BE2C (cell line): Measurements from ENCODE around the gene TBC1D23.
"Not testable (repeated sequence)": the region's sequence is repeated elsewhere in the genome, so short reads cannot be mapped to it uniquely, and the experiment has no call there.

Experiments used
- DNase-seq: peaks from one replicate; pipeline ENCODE4 v3.0.0-alpha.2; 2020
- H3K27me3 ChIP-seq: fragments of 250-450 bp; sonication (Bioruptor Pico); 2 replicates; pipeline ENCODE4 v1.5.1; 2020; ENCODE audit warnings: mild to moderate bottlenecking
- H3K36me3 ChIP-seq: fragments of 250-450 bp; sonication (Bioruptor Pico); 2 replicates; pipeline ENCODE4 v1.5.1; 2020; ENCODE audit warnings: mild to moderate bottlenecking
- H3K4me1 ChIP-seq: fragments of 250-450 bp; sonication (Bioruptor Pico); 2 replicates; pipeline ENCODE4 v1.5.1; 2020
- H3K4me3 ChIP-seq: 2 replicates; pipeline ENCODE4 v1.5.1; 2011; ENCODE audit warnings: low read depth, low read length
- H3K9me3 ChIP-seq: fragments of 250-450 bp; sonication (Bioruptor Pico); 2 replicates; pipeline ENCODE4 v1.5.1; 2020
- CTCF ChIP-seq: IDR thresholded peaks from 2 replicates; pipeline ENCODE4 v1.5.1; 2012; ENCODE audit warnings: mild to moderate bottlenecking, low read depth, low read length

The TBC1D23 gene

GRCh38 chr3:100338911-100339310 is 78.1 kb downstream of the TBC1D23 start:
- no peak for DNase-seq
- no peaks in the 10 kb centered on the region for H3K9me3 ChIP-seq
- no peaks in the 10 kb centered on the region; the same call in 1 of the 2 replicates for H3K4me1 ChIP-seq
- H3K4me3 ChIP-seq: no peak overlapping the region
- no peak for TF ChIP-seq CTCF
- peaks cover 17% of the 10 kb centered on the region; the same call in 1 of the 2 replicates for H3K36me3 ChIP-seq
- H3K27me3 ChIP-seq: no peaks in the 10 kb centered on the region

- no peaks in the 10 kb centered on the region for H3K27me3 ChIP-seq
- peaks cover 17% of the 10 kb centered on the region; the same call in 1 of the 2 replicates for H3K36me3 ChIP-seq
- no peaks in the 10 kb centered on the region; the same call in 1 of the 2 replicates for H3K4me1 ChIP-seq
Measured at GRCh38 chr3:100339786-100340185, 79.0 kb downstream of the TBC1D23 start.

GRCh38 chr3:100340527-100340926 is 79.7 kb downstream of the TBC1D23 start:
- no peak overlapping the region for H3K4me3 ChIP-seq
- H3K4me1 ChIP-seq: no peaks in the 10 kb centered on the region; the same call in 1 of the 2 replicates
- TF ChIP-seq CTCF: no peak
- H3K27me3 ChIP-seq: no peaks in the 10 kb centered on the region
- peaks cover 17% of the 10 kb centered on the region; the same call in 1 of the 2 replicates for H3K36me3 ChIP-seq
- DNase-seq: no peak
- no peaks in the 10 kb centered on the region for H3K9me3 ChIP-seq

More at GRCh38 chr3:100339786-100340185, 79.0 kb downstream of the TBC1D23 start:
- DNase-seq: no peak
- TF ChIP-seq CTCF: no peak
- Histone ChIP-seq H3K4me3 (no peak overlapping the region), H3K9me3 (no peaks in the 10 kb centered on the region)

GRCh38 chr3:100348727-100349126 is 87.9 kb downstream of the TBC1D23 start:
- peaks cover 25% of the 10 kb centered on the region for H3K36me3 ChIP-seq
- no peak for TF ChIP-seq CTCF

GRCh38 chr3:100351770-100352169 is 91.0 kb downstream of the TBC1D23 start:
- peaks cover 27% of the 10 kb centered on the region for H3K36me3 ChIP-seq
- not testable (repeated sequence) for DNase-seq, H3K9me3 ChIP-seq, H3K4me3 ChIP-seq, H3K27me3 ChIP-seq, H3K4me1 ChIP-seq

More at GRCh38 chr3:100348727-100349126, 87.9 kb downstream of the TBC1D23 start:
- Histone ChIP-seq H3K4me3 (no peak overlapping the region), H3K4me1 (no peaks in the 10 kb centered on the region), H3K9me3 (no peaks in the 10 kb centered on the region), H3K27me3 (no peaks in the 10 kb centered on the region)
- no peak for DNase-seq

- peaks cover 7% of the 10 kb centered on the region; the same call in 1 of the 2 replicates for H3K4me1 ChIP-seq
- no peak overlapping the region for H3K4me3 ChIP-seq
- H3K36me3 ChIP-seq: peaks cover 19% of the 10 kb centered on the region
- H3K27me3 ChIP-seq: no peaks in the 10 kb centered on the region
- DNase-seq: no peak
- no peak for TF ChIP-seq CTCF
- H3K9me3 ChIP-seq: no peaks in the 10 kb centered on the region
Measured at GRCh38 chr3:100352296-100353231, 91.8 kb downstream of the TBC1D23 start.
